K562 (cell line): ENCODE data around the gene CDH16. TPM values are rescaled to one million over a fixed set of nuclear protein-coding genes. Genes with fewer than 3 reads are reported as not detected.
A peak's percentile ranks its signal among the peaks of the same experiment; 100 is the strongest.

ENCODE experiments used
- ATAC-seq: fragments of 200-7000 bp; cut with Tn5 transposase; 3 replicates; pipeline ENCODE4 v1.9.1; 2020; ENCODE audit warnings: moderate library complexity
- BruUV-seq: library from RNA; stranded (reverse); fragments of 400-500 nt; replicated peaks from 2 replicates; lab custom pipeline; 2021; lab: Mats Ljungman, UMichigan
- CTCF ChIA-PET: fragments of 300-600 bp; formaldehyde crosslinking; extraction: SDS; loops from one replicate; lab custom pipeline; 2021; ENCODE audit warnings: low intra/inter-chr PET ratio; lab: Yijun Ruan, JAX
- POLR2A ChIA-PET: fragments of 300-600, 350-650 bp; sonication (Branson Sonifier 250); formaldehyde crosslinking; extraction: SDS; loops from one replicate; lab custom pipeline; 2021; ENCODE audit warnings: antibody characterized with exemption, inconsistent platforms; lab: Yijun Ruan, JAX
- DNase-seq, 4 experiments: peaks; one replicate each; pipeline versions ENCODE4 v3.0.0 to v3.0.0-alpha.2; 2011 to 2018; ENCODE audit warnings: low spot score in 3 of 4, mixed read lengths in 3 of 4; ENCODE audit errors: extremely low read depth in 1 of 4
- FAIRE-seq: peaks from 2 replicates; lab custom pipeline; 2011; peaks lifted over from hg19 to GRCh38; lab: Jason Lieb, UNC
- H2AFZ ChIP-seq: 2 replicates; pipeline ENCODE4 v1.6.0; 2011; ENCODE audit warnings: low read depth, low read length, control low read depth, inconsistent platforms
- H3K27ac ChIP-seq: fragments of 200-600 bp; 3 replicates; pipeline ENCODE4 v1.8.0; 2011; ENCODE audit warnings: low read depth, mild to moderate bottlenecking, control low read depth, inconsistent platforms, low read length, moderate library complexity, mixed read lengths; ENCODE audit errors: extremely low read depth
- H3K27me3 ChIP-seq, 2 experiments: fragments of 300-600 bp in 1 of 2; 2 replicates in 1 of 2; 3 replicates in 1 of 2; pipeline versions ENCODE4 v1.6.0 to v1.8.0; 2011; ENCODE audit warnings: inconsistent platforms in 2 of 2, low read length in 2 of 2, mild to moderate bottlenecking in 1 of 2, mixed read lengths in 1 of 2, moderate library complexity in 1 of 2; ENCODE audit not compliant: control insufficient read depth in 2 of 2, insufficient read depth in 2 of 2
- H3K36me3 ChIP-seq: fragments of 300-600 bp; 3 replicates; pipeline ENCODE4 v1.8.0; 2011; ENCODE audit warnings: mild to moderate bottlenecking, low read length, inconsistent platforms; ENCODE audit not compliant: control insufficient read depth, insufficient read depth
- H3K4me1 ChIP-seq, 2 experiments: fragments of 200-600 bp in 1 of 2; replicated peaks in 1 of 2; 2 replicates in 1 of 2; 3 replicates in 1 of 2; pipeline versions ENCODE4 v1.5.1 to v1.8.0; 2011; ENCODE audit warnings: inconsistent platforms in 2 of 2, low read length in 2 of 2, mild to moderate bottlenecking in 1 of 2, mixed read lengths in 1 of 2, moderate library complexity in 1 of 2; ENCODE audit not compliant: control insufficient read depth in 2 of 2, insufficient read depth in 2 of 2
- H3K4me2 ChIP-seq: 2 replicates; pipeline ENCODE4 v1.6.1; 2011; ENCODE audit warnings: low read length, control low read depth, inconsistent platforms, mixed read lengths; ENCODE audit not compliant: insufficient read depth
- H3K4me3 ChIP-seq: fragments of 200-600 bp; sonication (generic), shearing (Covaris generic); 2 replicates; pipeline ENCODE4 v1.5.1; 2016; ENCODE audit warnings: control low read depth, inconsistent platforms
- H3K79me2 ChIP-seq: fragments of 200-600 bp; 3 replicates; pipeline ENCODE4 v1.8.0; 2011; ENCODE audit warnings: low read length, inconsistent platforms; ENCODE audit not compliant: control insufficient read depth, insufficient read depth
- H3K9ac ChIP-seq, 2 experiments: 2 replicates each; pipeline versions ENCODE4 v1.6.0 to v1.6.1; 2011; ENCODE audit warnings: low read depth in 2 of 2, low read length in 2 of 2, control low read depth in 1 of 2, inconsistent platforms in 1 of 2, mild to moderate bottlenecking in 1 of 2, mixed read lengths in 1 of 2; ENCODE audit not compliant: insufficient read depth in 1 of 2
- H3K9me1 ChIP-seq: one replicate; pipeline ENCODE4 v1.6.0; 2011; ENCODE audit warnings: inconsistent platforms, mild to moderate bottlenecking, low read length, moderate library complexity; ENCODE audit not compliant: control insufficient read depth, insufficient read depth
- H3K9me3 ChIP-seq: replicated peaks from 2 replicates; pipeline ENCODE4 v1.5.1; 2011; ENCODE audit warnings: low read depth, low read length, inconsistent platforms; ENCODE audit not compliant: control insufficient read depth, insufficient read depth
- H4K20me1 ChIP-seq: replicated peaks from 2 replicates; pipeline ENCODE4 v1.6.1; 2011; ENCODE audit warnings: low read length, inconsistent platforms, mixed read lengths; ENCODE audit not compliant: control insufficient read depth, insufficient read depth
- ATF1 ChIP-seq, 2 experiments: fragments of 450-650 bp in 1 of 2; IDR thresholded peaks; 2 replicates each; pipeline ENCODE4 v1.6.1; 2016; ENCODE audit warnings: missing compliant biosample characterization in 1 of 2, missing genetic modification characterization in 1 of 2
- POLR2G ChIP-seq: fragments of 200-400 bp; formaldehyde crosslinking; IDR thresholded peaks from 2 replicates; pipeline ENCODE4 v1.6.1; 2017; ENCODE audit warnings: low read depth, mild to moderate bottlenecking, antibody characterized with exemption, low read length, moderate library complexity
- RBFOX2 ChIP-seq: fragments of 200-400 bp; formaldehyde crosslinking; IDR thresholded peaks from 2 replicates; pipeline ENCODE4 v1.6.1; 2017; ENCODE audit warnings: low read depth, mild to moderate bottlenecking, low read length, moderate library complexity
- SNAPC5 ChIP-seq: fragments of 250-450 bp; sonication (Bioruptor Pico); IDR thresholded peaks from 2 replicates; pipeline ENCODE4 v1.8.0; 2021; ENCODE audit warnings: moderate library complexity, mild to moderate bottlenecking, inconsistent platforms
- ZNF282 ChIP-seq: sonication (generic); formaldehyde crosslinking; IDR thresholded peaks from 2 replicates; pipeline ENCODE4 v1.8.1; 2023; ENCODE audit warnings: missing genetic modification reagents
- ZNF324 ChIP-seq: fragments of 250-450 bp; sonication (Bioruptor Pico); IDR thresholded peaks from 2 replicates; pipeline ENCODE4 v1.4.0; 2020; ENCODE audit warnings: mild to moderate bottlenecking
- WGBS: fragments of 100-300 bp; shearing (Covaris generic); methylation state at CpG from one replicate; pipeline ENCODE4 v1.1.6; 2016; ENCODE audit warnings: low coverage, mixed read lengths; ENCODE audit not compliant: insufficient coverage; ENCODE audit errors: missing lambda C conversion rate; 5-methylcytosine and 5-hydroxymethylcytosine counted together
- in situ Hi-C: fragments of 300-500 bp; cut with MboI; formaldehyde crosslinking; loops from 4 replicates; pipeline ENCODE4 v1.15.0; 2018; ENCODE audit warnings: inconsistent platforms, mixed read lengths
- intact Hi-C: fragments of 100-400 bp; cut with micrococcal nuclease; formaldehyde crosslinking; loops from 2 replicates; pipeline ENCODE4 v1.14.2; 2022
- polyA plus RNA-seq, 8 experiments: library from polyadenylated mRNA; depleted of rRNA in 4 of 8; stranded (reverse) in 5 of 8; unstranded in 3 of 8; fragments of >200 nt; fragmentation: Nextera tagmentation in 2 of 8; fragmentation: Illumina TruSeq in 1 of 8; extraction: Ambion mirVana in 2 of 8; extraction: Trizol in 1 of 8; gene quantifications; 2 replicates each; pipeline versions ENCODE4 v1.2.1 to v1.2.3, GENCODE V29; 2011 to 2014; ENCODE audit warnings: inconsistent platforms in 1 of 8, missing spikeins in 1 of 8
- total RNA-seq, 7 experiments: library from RNA; depleted of rRNA in 6 of 7; stranded (reverse); fragments of >200 nt in 6 of 7; fragmentation: Illumina TruSeq in 2 of 7; extraction: Trizol in 2 of 7; gene quantifications; 2 replicates each; pipeline versions ENCODE4 v1.2.1 to v1.2.3, GENCODE V29; 2011 to 2021; ENCODE audit warnings: low replicate concordance in 1 of 7

The CDH16 gene
- total and polyA plus RNA-seq, 9 of the 15 experiments (the other 6 are each of a cell fraction or from before 2014, with no cell fraction given) = not detected

- TF ChIP-seq SNAPC5 = no peak
These were observed 32.4 kb downstream of the CDH16 start (continued) for GRCh38 chr16:66886321-66886720.

- no peak overlapping the region for H2AFZ ChIP-seq
- ATAC-seq (no peak), DNase-seq (no peak), FAIRE-seq (no peak)
- no peaks in the 10 kb centered on the region for H3K27me3 ChIP-seq
- H3K9ac ChIP-seq = peak overlapping the region in 1 of 2 experiments; percentile 43; a peak in 1 of 4 replicates
- ChIA-PET POLR2A (interaction anchor here (1.8 kb wide), 1 partner anchor 15 kb away, joined by 5 read pairs; no protein-coding TSS in a partner anchor), CTCF (interaction anchor here (0.5 kb wide), 1 partner anchor 11 kb away, joined by 3 read pairs; no protein-coding TSS in a partner anchor)
- peaks cover 59% of the 10 kb centered on the region for H3K36me3 ChIP-seq
- H3K4me3 ChIP-seq = no peak overlapping the region
- intact Hi-C loops = no loop called here
- TF ChIP-seq RBFOX2 = peak; percentile 39; the same call in 1 of the 2 replicates
- no peak for TF ChIP-seq ZNF324 (CRISPR knock-in tag)
- TF ChIP-seq POLR2G = no peak
- TF ChIP-seq ATF1 (CRISPR knock-in tag; IDR thresholded peaks at IDR 0.05) = no peak
- no peak for TF ChIP-seq ATF1 (tag; IDR thresholded peaks at IDR 0.05)
- no peak for TF ChIP-seq ZNF282 (CRISPR knock-in tag)
- H3K27ac ChIP-seq = no peak overlapping the region
- in situ Hi-C loops = no loop called here
- H3K4me1 ChIP-seq = peaks cover 22 to 28% of the 10 kb centered on the region in 2 experiments
- no peaks in the 10 kb centered on the region for H3K9me3 ChIP-seq
- no peak overlapping the region for H3K4me2 ChIP-seq
- H4K20me1 ChIP-seq = no peaks in the 10 kb centered on the region; the same call in none of the 2 replicates
- no peaks in the 10 kb centered on the region for H3K9me1 ChIP-seq
- BruUV-seq = no TSS peak
- peaks cover 20% of the 10 kb centered on the region for H3K79me2 ChIP-seq
- WGBS = 90% methylated on average over 11 of the region's 12 CpGs
These were observed 33.2 kb downstream of the CDH16 start for GRCh38 chr16:66885491-66885890.
